GOT3 (cell line): ENCODE measurements around the gene OGFR.
"Not testable (repeated sequence)": the region's sequence is repeated elsewhere in the genome, so short reads cannot be mapped to it uniquely, and the experiment has no call there.

ENCODE experiments used
- DNase-seq: peaks from one replicate; lab custom pipeline; 2025; ENCODE audit warnings: mixed read lengths; lab: John Stamatoyannopoulos, UW

Gene OGFR

GRCh38 chr20:62839816-62840215, 35.2 kb downstream of the OGFR start:
- DNase-seq = no peak

DNA sequence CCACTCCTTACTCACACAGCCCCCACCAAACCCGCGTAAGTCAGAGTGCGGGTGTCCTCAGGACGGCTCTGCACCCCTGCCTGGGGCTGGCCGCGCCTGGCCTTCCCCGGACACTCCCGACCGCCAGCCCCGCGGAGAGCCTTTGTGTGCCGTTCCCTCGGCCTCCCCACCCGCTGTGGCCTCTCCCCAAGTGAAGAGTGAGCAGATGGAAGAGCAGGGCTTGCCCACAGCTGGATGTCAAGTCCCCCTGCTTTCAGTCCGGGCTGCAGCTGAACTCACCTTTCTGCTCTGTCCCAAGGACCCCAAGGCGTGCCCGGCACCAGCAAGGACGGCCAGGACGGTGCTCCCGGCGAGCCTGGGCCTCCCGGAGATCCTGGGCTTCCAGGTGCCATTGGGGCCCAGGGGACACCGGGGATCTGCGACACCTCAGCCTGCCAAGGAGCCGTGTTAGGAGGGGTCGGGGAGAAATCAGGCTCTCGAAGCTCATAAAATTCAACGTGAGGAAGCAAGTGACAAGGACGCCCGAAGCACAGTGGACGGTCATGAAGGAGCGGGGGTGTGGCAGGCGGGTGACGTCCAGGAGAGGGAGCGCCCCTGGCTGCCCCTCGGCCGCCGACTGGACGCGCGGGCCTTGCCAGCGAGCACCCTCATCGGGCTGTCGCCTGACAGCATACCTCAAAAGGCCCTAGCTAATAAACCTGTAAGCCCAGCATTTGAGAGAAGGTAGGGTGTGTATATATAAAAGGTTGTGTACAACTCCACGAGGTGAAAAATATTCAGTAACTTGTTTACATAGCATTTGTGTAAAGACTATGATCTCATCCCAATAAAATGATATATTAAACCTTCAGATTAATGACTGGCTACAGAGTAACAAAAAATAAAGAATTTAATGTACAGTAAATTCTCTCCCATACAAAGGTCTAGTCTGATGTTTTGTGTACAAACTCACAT, 35.9 kb downstream of the OGFR start:
- no peak for DNase-seq

GRCh38 chr20:62841705-62842212, 37.1 kb downstream of the OGFR start:
- DNase-seq = no peak

DNA sequence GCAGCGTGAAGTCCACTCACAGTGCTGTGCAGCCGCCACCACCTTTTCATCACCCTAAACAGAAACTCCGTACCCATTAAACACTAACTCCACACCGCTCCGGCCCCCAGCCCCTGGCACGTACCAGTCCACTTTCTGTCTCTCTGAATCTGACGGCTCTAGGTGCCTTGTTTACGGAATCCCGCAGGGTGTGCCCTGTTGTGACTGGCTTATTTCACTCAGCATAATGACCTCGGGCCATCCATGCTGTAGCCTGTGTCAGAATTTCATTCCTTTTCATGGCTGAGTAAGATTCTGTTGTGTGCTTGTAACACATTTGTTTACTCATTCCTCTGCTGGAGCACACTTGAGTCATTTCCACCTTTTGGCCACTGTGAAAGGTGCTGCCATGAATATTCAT, 39.0 kb downstream of the OGFR start:
- no peak for DNase-seq

- DNase-seq = no peak
These were observed 39.5 kb downstream of the OGFR start for GRCh38 chr20:62844182-62844581.

GRCh38 chr20:62845416-62846160, 41.0 kb downstream of the OGFR start:
- no peak for DNase-seq

- no peak for DNase-seq
These were observed 41.7 kb downstream of the OGFR start for GRCh38 chr20:62846166-62846890.

GRCh38 chr20:62848917-62849316, 44.3 kb downstream of the OGFR start:
- DNase-seq = not testable (repeated sequence)

- no peak for DNase-seq
These were observed 44.8 kb downstream of the OGFR start for GRCh38 chr20:62849431-62849830.

DNA sequence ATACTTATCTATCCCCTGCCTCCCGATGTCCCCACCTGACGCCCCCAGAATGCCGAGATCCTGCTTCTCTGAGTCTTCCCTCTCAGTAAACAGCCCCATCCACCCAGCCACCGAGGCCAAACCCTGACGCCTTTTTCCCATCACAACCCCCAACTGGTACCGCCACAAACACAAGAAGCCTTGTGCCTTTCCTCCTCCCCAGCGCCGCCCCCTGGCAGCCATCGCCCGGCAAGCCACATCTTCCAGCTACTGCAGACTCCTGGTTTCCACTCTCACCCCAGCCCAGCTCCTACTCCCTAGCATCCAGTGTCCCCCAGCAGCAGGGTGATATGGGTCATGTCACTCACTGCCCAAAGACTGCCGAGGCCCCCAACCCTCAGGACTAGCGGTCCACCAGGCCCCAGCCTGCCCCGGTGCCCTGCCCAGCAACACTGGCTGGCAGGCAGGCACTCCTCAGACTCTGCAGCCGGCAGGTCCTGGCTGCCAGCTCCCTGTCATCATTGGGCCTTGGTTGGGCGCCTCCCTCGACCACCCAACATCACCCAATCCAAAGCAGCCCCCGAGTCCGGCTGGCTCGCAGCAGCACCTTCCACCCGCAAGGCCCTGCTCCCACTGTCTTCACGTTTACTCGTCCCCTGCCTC, 45.8 kb downstream of the OGFR start:
- no peak for DNase-seq

DNA sequence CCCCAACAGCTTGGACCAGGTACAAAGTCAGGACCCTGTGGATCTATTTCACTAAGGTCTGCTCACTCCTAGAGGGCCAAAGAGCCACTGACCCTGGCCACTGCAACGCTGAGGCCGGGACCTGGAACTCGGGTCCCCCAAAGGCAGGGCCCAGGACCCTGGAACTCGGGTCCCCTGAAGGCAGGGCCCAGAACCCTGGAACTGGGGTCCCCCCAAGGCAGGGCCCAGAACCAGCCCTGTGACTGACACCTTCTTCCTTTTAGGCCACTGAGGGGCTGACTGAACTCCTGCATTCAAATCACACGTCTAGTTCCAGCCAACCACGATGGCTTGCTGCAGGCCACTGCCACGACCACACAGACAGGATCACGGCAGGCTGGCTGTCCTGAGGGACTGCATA, 47.6 kb downstream of the OGFR start:
- DNase-seq = no peak

DNA sequence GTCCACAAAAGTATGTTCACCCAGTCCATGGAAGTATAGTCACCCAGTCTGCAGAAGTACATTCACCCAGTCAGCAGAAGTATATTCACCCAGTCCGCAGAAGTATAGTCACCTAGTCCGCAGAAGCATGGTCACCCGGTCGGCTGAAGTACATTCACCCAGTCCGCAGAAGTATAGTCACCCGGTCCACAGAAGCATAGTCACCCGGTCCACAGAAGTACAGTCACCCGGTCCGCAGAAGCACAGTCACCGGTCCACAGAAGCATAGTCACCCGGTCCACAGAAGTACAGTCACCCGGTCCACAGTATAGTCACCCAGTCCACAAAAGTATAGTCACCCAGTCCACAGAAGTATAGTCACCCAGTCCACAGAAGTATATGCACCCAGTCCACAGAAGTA, 48.2 kb downstream of the OGFR start:
- no peak for DNase-seq

DNA sequence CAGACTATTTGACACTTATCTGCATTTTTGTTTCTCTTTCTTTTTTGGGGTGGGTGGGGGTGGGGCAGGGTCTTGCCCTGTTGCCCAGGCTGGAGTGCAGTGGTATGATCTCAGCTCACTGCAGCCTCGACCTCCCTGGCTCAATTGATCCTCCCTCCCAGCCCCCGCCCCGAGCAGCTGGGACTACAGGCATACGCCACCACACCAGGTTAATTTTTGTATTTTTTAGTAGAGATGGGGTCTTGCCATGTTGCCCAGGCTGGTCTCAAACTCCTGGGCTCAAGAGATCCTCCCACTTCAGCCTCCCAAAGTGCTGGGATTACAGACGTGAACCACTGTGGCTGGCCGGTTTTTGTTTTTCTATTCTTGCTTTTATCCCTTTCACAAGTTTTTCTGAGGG, 48.7 kb downstream of the OGFR start:
- DNase-seq = not testable (repeated sequence)

- no peak for DNase-seq
These were observed 49.5 kb downstream of the OGFR start for GRCh38 chr20:62854121-62854520.

DNA sequence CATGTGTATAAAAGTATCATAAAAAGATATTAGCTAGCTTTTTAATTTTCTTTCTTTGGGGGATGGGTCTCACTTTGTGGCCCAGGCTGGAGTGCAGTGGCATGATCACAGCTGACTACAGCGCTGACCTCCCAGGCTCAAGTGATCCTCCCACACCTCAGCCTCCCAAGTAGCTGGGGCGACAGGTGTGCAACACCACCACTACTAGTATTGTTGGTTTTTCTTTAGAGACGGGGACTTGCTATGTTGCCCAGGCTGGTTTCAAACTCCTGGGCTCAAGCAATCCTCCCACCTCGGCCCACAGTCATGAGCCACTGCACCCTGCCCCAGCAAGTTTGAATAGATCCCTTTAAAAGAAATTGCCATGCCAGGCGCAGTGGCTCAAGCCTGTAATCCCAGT, 50.5 kb downstream of the OGFR start:
- DNase-seq = no peak

DNA sequence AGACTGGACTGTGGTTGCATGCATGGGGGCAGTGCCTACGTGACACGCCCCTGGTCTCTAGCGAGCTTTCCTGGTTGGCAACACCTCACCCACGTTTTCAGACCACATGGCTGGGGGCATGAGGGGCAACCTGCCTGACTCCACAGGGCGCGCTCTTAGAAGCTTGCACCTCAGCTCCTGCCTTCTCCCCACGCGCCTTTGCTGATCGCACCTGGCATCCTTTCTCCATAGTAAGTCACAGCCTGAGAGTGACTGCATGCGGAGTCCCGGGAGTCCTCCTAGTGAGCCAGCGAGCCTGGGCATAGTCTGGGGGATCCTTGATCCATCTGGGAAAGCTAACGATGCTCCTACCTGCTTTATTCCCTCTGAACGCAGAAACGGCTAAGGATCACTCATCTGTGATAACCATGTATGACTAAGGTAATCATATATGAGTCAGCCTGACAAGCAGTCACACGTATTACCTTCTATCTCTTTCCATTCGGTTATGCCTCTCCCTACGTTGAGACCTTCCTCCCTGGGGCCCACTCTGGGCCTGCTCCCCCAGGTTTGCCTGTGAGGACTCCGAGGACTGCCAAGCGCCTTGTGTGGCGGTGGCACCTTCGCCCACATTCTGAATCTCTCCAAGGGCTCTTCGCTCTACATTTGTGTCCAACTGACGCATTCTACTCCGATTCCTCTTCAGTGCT, 52.4 kb downstream of the OGFR start:
- no peak for DNase-seq

DNA sequence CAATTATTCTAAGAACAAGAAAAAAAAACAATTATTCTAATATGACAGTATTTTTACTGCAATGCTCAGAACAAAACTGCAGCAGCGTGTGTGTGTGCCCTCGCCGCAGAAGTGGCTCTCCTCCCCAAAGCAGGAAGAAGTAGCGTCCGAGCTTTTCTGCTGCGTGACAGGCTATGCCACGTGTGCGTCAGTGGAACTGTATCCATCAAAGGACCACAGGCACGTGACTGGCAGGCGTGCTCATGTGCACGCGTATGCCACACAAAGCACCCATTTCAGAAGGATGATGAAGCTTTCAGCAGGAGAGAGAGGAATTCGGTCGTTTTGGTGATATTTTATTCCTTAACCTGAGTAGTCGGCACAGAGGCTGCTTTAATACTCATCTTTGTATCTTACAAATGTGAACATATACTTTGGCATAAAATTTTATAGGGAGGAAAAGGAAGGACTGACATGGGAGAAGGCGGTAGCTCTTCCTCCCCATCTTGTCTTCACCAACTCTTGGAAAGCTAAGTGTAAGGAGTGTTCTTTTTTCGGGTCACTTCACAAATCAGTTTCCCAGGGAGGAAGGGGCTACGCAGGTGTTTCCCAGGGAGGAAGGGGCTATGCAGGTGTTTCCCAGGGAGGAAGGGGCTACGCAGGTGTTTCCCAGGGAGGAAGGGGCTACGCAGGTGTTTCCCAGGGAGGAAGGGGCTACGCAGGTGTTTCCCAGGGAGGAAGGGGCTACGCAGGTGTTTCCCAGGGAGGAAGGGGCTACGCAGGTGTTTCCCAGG, 53.6 kb downstream of the OGFR start:
- no peak for DNase-seq

DNA sequence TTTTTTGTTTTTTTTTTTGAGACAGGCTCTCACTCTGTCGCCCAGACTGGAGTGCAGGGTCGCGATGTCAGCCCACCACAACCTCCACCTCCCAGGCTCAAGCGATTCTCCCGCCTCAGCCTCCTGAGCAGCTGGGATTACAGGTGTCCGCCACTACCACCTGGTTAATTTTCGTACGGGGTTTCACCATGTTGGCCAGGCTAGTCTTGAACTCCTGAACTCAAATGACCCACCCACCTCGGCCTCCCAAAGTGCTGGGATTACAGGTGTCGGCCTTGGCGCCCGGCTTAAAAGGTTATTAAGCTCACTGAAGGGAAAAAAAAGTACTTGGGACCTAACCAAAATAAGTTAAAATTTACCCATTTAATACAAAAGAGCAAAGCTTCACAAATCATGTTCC, 55.1 kb downstream of the OGFR start:
- no peak for DNase-seq

DNA sequence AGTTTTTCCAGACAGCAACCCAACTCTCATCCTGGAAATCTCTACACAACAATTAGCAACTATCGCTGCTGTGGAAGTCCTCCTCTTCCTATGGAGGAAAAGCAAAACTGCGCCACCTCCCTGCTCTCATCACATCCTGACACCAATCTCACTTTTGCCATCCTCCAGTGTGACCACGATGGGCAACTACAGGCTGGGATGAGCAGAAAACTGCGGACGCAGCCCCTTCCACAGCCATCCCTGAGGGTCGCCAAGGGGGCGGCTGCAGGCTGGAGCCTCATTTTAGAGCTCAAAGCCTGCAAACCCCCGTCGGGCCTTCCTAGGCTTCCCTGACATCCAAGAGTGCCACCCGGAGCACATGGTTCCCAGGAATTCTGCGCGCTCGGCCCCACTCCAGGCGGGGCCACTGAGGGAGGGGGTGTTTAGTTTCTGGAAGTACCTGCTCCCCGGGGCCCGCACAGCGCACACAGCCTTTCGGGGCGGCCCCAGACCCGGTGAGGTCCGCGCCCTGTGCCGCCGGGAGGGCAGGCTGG, 55.8 kb downstream of the OGFR start:
- no peak for DNase-seq
